Epithelial cell of proximal tubule (primary cell): ENCODE data around the gene CFAP47. TPM values are rescaled to one million over a fixed set of nuclear protein-coding genes. Genes with fewer than 3 reads are reported as not detected.

Experiments used
- DNase-seq: peaks from one replicate; pipeline ENCODE4 v3.0.0-alpha.2; 2011; ENCODE audit warnings: low read depth
- H3K4me3 ChIP-seq: 2 replicates; pipeline ENCODE4 v1.5.1; 2011; ENCODE audit warnings: low read depth, mild to moderate bottlenecking, low read length
- CTCF ChIP-seq: conservative IDR thresholded peaks from 2 replicates; pipeline ENCODE4 v1.5.1; 2012; ENCODE audit warnings: low read depth, mild to moderate bottlenecking, low read length
- total RNA-seq: library from RNA; depleted of rRNA; stranded (reverse); fragments of >200 nt; gene quantifications from 2 replicates; pipeline ENCODE4 v1.2.3, GENCODE V29; 2015

The CFAP47 gene
- total RNA-seq, 1 donor from 2014 or later = not detected

- no peak for DNase-seq
- TF ChIP-seq CTCF = no peak
- H3K4me3 ChIP-seq = no peak overlapping the region
These were observed 417.2 kb downstream of the CFAP47 start for GRCh38 chrX:36336751-36337150.

GRCh38 chrX:36344301-36344700 is 424.8 kb downstream of the CFAP47 start:
- no peak for TF ChIP-seq CTCF
- no peak for DNase-seq
- no peak overlapping the region for H3K4me3 ChIP-seq

GRCh38 chrX:36348509-36348908 is 429.0 kb downstream of the CFAP47 start:
- DNase-seq = no peak
- H3K4me3 ChIP-seq = no peak overlapping the region
- TF ChIP-seq CTCF = no peak

- DNase-seq = no peak
- no peak for TF ChIP-seq CTCF
- H3K4me3 ChIP-seq = no peak overlapping the region
These were observed 438.3 kb downstream of the CFAP47 start for GRCh38 chrX:36357855-36358254.

GRCh38 chrX:36364262-36364661 is 444.7 kb downstream of the CFAP47 start:
- H3K4me3 ChIP-seq = no peak overlapping the region
- no peak for DNase-seq
- TF ChIP-seq CTCF = no peak

GRCh38 chrX:36383495-36383894 is 464.0 kb downstream of the CFAP47 start:
- H3K4me3 ChIP-seq = no peak overlapping the region

GRCh38 chrX:36388901-36389300 is 469.4 kb downstream of the CFAP47 start:
- no peak for TF ChIP-seq CTCF
- peak; percentile 1 for DNase-seq
- H3K4me3 ChIP-seq = no peak overlapping the region

More at GRCh38 chrX:36383495-36383894, 464.0 kb downstream of the CFAP47 start:
- no peak for TF ChIP-seq CTCF
- DNase-seq = no peak
